Neural progenitor cell (in vitro differentiated cells): ENCODE measurements around the gene GABRB1. TPM values are rescaled to one million over a fixed set of nuclear protein-coding genes. Genes with fewer than 3 reads are reported as not detected.

Experiments
- DNase-seq: peaks from one replicate; pipeline ENCODE4 v3.0.0-alpha.2; 2016; ENCODE audit warnings: low spot score
- H2AFZ ChIP-seq: fragments of 200-600 bp; sonication (generic); replicated peaks from 2 replicates; pipeline ENCODE4 v1.6.1; 2016; ENCODE audit warnings: antibody characterized with exemption
- H3F3A ChIP-seq: fragments of 200-600 bp; sonication (generic); 2 replicates; pipeline ENCODE4 v1.6.1; 2016; ENCODE audit warnings: antibody characterized with exemption, low read depth
- H3K27ac ChIP-seq: fragments of 200-600 bp; sonication (generic); 2 replicates; pipeline ENCODE4 v1.5.1; 2016; ENCODE audit warnings: mild to moderate bottlenecking
- H3K27me3 ChIP-seq: fragments of 200-600 bp; sonication (generic); 2 replicates; pipeline ENCODE4 v1.6.1; 2016; ENCODE audit warnings: mild to moderate bottlenecking, moderate library complexity
- H3K36me3 ChIP-seq: fragments of 200-600 bp; sonication (generic); 2 replicates; pipeline ENCODE4 v1.5.1; 2016
- H3K4me1 ChIP-seq: fragments of 200-600 bp; sonication (generic); 2 replicates; pipeline ENCODE4 v1.6.1; 2016; ENCODE audit warnings: mixed run types
- H3K4me2 ChIP-seq: fragments of 200-600 bp; sonication (generic); 2 replicates; pipeline ENCODE4 v1.6.1; 2016
- H3K4me3 ChIP-seq: fragments of 200-600 bp; sonication (generic); 2 replicates; pipeline ENCODE4 v1.5.1; 2016
- H3K79me2 ChIP-seq: fragments of 200-600 bp; sonication (generic); 2 replicates; pipeline ENCODE4 v1.6.1; 2016; ENCODE audit warnings: low read depth
- H3K9ac ChIP-seq: fragments of 200-600 bp; sonication (generic); 2 replicates; pipeline ENCODE4 v1.6.1; 2016
- H3K9me3 ChIP-seq: fragments of 200-600 bp; sonication (generic); 2 replicates; pipeline ENCODE4 v1.5.1; 2016; ENCODE audit warnings: low read depth
- H4K20me1 ChIP-seq: fragments of 200-600 bp; sonication (generic); 2 replicates; pipeline ENCODE4 v1.6.1; 2016; ENCODE audit warnings: low read depth
- H3K27ac Mint-ChIP-seq: 3 replicates; pipeline ENCODE4 v1.8.0; 2021; ENCODE audit warnings: mixed read lengths
- H3K27me3 Mint-ChIP-seq: 2 replicates; pipeline ENCODE4 v1.8.0; 2022; ENCODE audit warnings: low read depth, mild to moderate bottlenecking, inconsistent platforms, moderate library complexity, mixed read lengths; ENCODE audit not compliant: insufficient read depth
- H3K36me3 Mint-ChIP-seq: 3 replicates; pipeline ENCODE4 v1.8.0; 2021; ENCODE audit warnings: mixed read lengths
- H3K4me1 Mint-ChIP-seq: 3 replicates; pipeline ENCODE4 v1.8.0; 2021; ENCODE audit warnings: mixed read lengths
- H3K4me3 Mint-ChIP-seq: 3 replicates; pipeline ENCODE4 v1.8.0; 2021; ENCODE audit warnings: mild to moderate bottlenecking, moderate library complexity, mixed read lengths
- H3K9me3 Mint-ChIP-seq: 3 replicates; pipeline ENCODE4 v1.8.0; 2020; ENCODE audit warnings: mixed read lengths
- CTCF ChIP-seq: fragments of 200-600 bp; sonication (generic); IDR thresholded peaks from 2 replicates; pipeline ENCODE4 v1.5.1; 2017; ENCODE audit warnings: antibody characterized with exemption, mild to moderate bottlenecking
- EZH2 ChIP-seq: fragments of 200-600 bp; sonication (generic); IDR thresholded peaks from 2 replicates; pipeline ENCODE4 v1.6.1; 2017; ENCODE audit warnings: antibody characterized with exemption, mild to moderate bottlenecking, moderate library complexity
- EZH2phosphoT487 ChIP-seq: fragments of 200-600 bp; sonication (generic); IDR thresholded peaks from 2 replicates; pipeline ENCODE4 v1.6.1; 2017; ENCODE audit warnings: antibody characterized with exemption
- total RNA-seq: library from RNA; depleted of rRNA; stranded (reverse); fragments of >200 nt; gene quantifications from 2 replicates; pipeline ENCODE4 v1.2.3, GENCODE V29; 2015; ENCODE audit warnings: low replicate concordance

GABRB1 gene
- total RNA-seq, 1 donor from 2014 or later: not detected

- no peak for DNase-seq
- no peak overlapping the region for H3K4me3 ChIP-seq
- H3K9ac ChIP-seq: no peak overlapping the region
- TF ChIP-seq EZH2: no peak
- no peak for TF ChIP-seq CTCF
- no peak for TF ChIP-seq EZH2phosphoT487
- H3K9me3 ChIP-seq: no peaks in the 10 kb centered on the region
- no peaks in the 10 kb centered on the region for H3K9me3 Mint-ChIP-seq
- H3K36me3 ChIP-seq: no peaks in the 10 kb centered on the region
- H3F3A ChIP-seq: no peaks in the 10 kb centered on the region
- H3K27me3 ChIP-seq: no peaks in the 10 kb centered on the region
- H3K4me2 ChIP-seq: no peak overlapping the region
- H2AFZ ChIP-seq: no peak overlapping the region
- H3K79me2 ChIP-seq: no peaks in the 10 kb centered on the region
- no peak overlapping the region for H3K27ac ChIP-seq
- no peak overlapping the region for H3K4me3 Mint-ChIP-seq
- H3K4me1 ChIP-seq: no peaks in the 10 kb centered on the region
- no peaks in the 10 kb centered on the region for H3K36me3 Mint-ChIP-seq
- H3K4me1 Mint-ChIP-seq: peaks cover 10% of the 10 kb centered on the region
- H4K20me1 ChIP-seq: no peaks in the 10 kb centered on the region
- H3K27me3 Mint-ChIP-seq: no peaks in the 10 kb centered on the region
- H3K27ac Mint-ChIP-seq: no peak overlapping the region
Measured at GRCh38 chr4:47143261-47143660, 111.9 kb downstream of the GABRB1 start.

DNA sequence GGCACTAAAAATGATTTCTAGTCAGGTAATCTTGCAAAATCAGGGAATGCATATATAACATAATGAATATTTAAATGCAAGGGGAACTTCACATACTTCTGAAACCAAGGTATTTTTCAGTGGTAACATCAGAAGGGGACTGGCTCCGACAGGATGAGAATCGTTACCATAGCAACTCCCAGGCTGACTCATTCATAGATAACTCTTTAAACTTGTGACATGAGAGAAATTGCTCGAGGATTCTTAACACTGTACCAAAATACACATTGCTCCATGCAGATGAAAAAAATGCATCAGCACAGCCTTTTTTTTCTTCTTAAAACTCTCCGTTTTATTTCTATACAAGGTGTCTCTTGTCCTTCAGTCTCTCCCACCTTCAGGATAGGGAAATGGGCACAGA lies 114.3 kb downstream of the GABRB1 start:
- Histone ChIP-seq H3K4me1 (no peaks in the 10 kb centered on the region), H4K20me1 (no peaks in the 10 kb centered on the region), H3K36me3 (no peaks in the 10 kb centered on the region), H3K4me3 (no peak overlapping the region), H3K27ac (no peak overlapping the region), H2AFZ (no peak overlapping the region), H3K27me3 (no peaks in the 10 kb centered on the region), H3K4me2 (no peak overlapping the region), H3K9me3 (no peaks in the 10 kb centered on the region), H3K9ac (no peak overlapping the region), H3K79me2 (no peaks in the 10 kb centered on the region), H3F3A (no peaks in the 10 kb centered on the region)
- Mint-ChIP-seq H3K9me3 (no peaks in the 10 kb centered on the region), H3K4me1 (peaks cover 10% of the 10 kb centered on the region), H3K27me3 (no peaks in the 10 kb centered on the region), H3K4me3 (no peak overlapping the region), H3K36me3 (no peaks in the 10 kb centered on the region), H3K27ac (no peak overlapping the region)
- TF ChIP-seq EZH2phosphoT487 (no peak), EZH2 (no peak), CTCF (no peak)
- no peak for DNase-seq

GRCh38 chr4:47154816-47155370 lies 123.5 kb downstream of the GABRB1 start:
- H3K27ac ChIP-seq: no peak overlapping the region
- H3K79me2 ChIP-seq: no peaks in the 10 kb centered on the region
- no peaks in the 10 kb centered on the region for H3K36me3 ChIP-seq
- Mint-ChIP-seq H3K27me3 (no peaks in the 10 kb centered on the region), H3K9me3 (no peaks in the 10 kb centered on the region), H3K4me1 (peaks cover 4% of the 10 kb centered on the region), H3K4me3 (no peak overlapping the region), H3K27ac (no peak overlapping the region), H3K36me3 (no peaks in the 10 kb centered on the region)
- no peak overlapping the region for H3K9ac ChIP-seq
- H3K9me3 ChIP-seq: no peaks in the 10 kb centered on the region
- no peak for TF ChIP-seq EZH2phosphoT487
- TF ChIP-seq EZH2: no peak
- no peak for TF ChIP-seq CTCF
- no peaks in the 10 kb centered on the region for H3F3A ChIP-seq
- no peaks in the 10 kb centered on the region for H3K4me1 ChIP-seq
- H3K4me3 ChIP-seq: no peak overlapping the region
- no peaks in the 10 kb centered on the region for H3K27me3 ChIP-seq
- peak; percentile 3 for DNase-seq
- H4K20me1 ChIP-seq: no peaks in the 10 kb centered on the region
- no peak overlapping the region for H3K4me2 ChIP-seq
- peak overlapping the region; percentile 77 for H2AFZ ChIP-seq
